ENCODE measurements around the gene MMP19.

MMP19 gene

GRCh38 chr12:55814257-55814656 lies 28.5 kb downstream of the MMP19 start:
- no peak for DNase-seq (ENCODE audit: low read depth in 3 of 3)

GRCh38 chr12:55812088-55812487 lies 30.6 kb downstream of the MMP19 start:
- DNase-seq (ENCODE audit: low read depth in 3 of 3), result no peak

- no peak for DNase-seq (ENCODE audit: low read depth in 3 of 3)
Observed at GRCh38 chr12:55809274-55809673, 33.5 kb downstream of the MMP19 start.

GRCh38 chr12:55806982-55807381 lies 35.8 kb downstream of the MMP19 start:
- DNase-seq (ENCODE audit: low read depth in 3 of 3), result no peak

- DNase-seq (ENCODE audit: low read depth in 3 of 3), result no peak
Observed at GRCh38 chr12:55797550-55797949, 45.2 kb downstream of the MMP19 start.

- DNase-seq (ENCODE audit: low read depth in 3 of 3), result no peak
Observed at GRCh38 chr12:55797068-55797467, 45.7 kb downstream of the MMP19 start.

GRCh38 chr12:55795950-55796349 lies 46.8 kb downstream of the MMP19 start:
- DNase-seq (ENCODE audit: low read depth in 3 of 3), result no peak

GRCh38 chr12:55789893-55790292 lies 52.8 kb downstream of the MMP19 start:
- DNase-seq (ENCODE audit: low read depth in 3 of 3), result no peak

- no peak for DNase-seq (ENCODE audit: low read depth in 3 of 3)
Observed at GRCh38 chr12:55789171-55789570, 53.6 kb downstream of the MMP19 start.

GRCh38 chr12:55788546-55788945 lies 54.2 kb downstream of the MMP19 start:
- DNase-seq (ENCODE audit: low read depth in 3 of 3), result no peak

Data from stimulated activated CD4-positive, alpha-beta T cell treated with anti-CD3 and anti-CD28 coated beads, TNF-alpha, amount 100 ng/mL, for 24 hours (primary cell).